GM21390 (cell line): ENCODE results near the gene SDF4.
"Not testable (repeated sequence)": the region's sequence is repeated elsewhere in the genome, so short reads cannot be mapped to it uniquely, and the experiment has no call there.

Source experiments
- ATAC-seq: cut with Tn5 transposase; IDR thresholded peaks from one replicate; pipeline ENCODE4 v1.9.1; 2021; ENCODE audit not compliant: unreplicated experiment

The SDF4 gene

DNA sequence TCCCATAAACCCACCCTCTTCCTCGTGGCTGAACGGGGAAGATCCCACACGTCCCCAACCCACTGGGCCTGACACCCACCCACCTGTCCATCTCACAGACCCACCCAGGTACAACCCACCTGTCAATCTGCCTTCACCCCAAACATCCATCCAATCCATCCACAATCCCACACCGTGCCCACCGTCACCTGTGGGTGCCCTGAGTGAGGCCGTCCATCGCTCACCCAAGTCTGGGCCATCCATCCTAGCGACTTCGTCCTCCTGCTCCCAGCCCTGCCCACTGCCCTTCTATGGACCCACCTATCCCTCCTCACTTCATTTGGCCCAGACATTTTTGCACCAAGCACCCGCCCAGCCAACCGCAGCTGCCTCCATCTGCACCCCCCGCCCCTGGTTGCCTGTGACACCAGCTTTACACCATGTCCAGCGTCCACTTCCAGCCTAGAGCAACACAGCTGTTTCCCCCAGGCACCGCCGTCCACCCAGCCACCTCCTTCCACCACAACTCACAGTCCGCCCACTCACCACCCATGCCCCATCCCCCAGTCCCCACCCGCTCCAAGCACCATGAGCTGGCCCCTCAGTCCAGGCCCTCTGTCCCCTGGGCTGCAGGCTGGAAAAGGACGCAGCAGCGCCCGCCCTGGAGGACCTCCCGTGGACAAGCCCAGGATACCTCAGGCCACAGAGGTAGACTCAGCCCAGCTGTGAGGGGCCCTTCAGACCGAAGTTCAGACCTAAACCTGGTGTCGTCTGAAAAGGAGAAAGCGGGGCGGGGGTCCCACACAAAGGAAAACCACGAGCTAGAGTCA is 50.5 kb downstream of the SDF4 start:
- ATAC-seq, result no peak

DNA sequence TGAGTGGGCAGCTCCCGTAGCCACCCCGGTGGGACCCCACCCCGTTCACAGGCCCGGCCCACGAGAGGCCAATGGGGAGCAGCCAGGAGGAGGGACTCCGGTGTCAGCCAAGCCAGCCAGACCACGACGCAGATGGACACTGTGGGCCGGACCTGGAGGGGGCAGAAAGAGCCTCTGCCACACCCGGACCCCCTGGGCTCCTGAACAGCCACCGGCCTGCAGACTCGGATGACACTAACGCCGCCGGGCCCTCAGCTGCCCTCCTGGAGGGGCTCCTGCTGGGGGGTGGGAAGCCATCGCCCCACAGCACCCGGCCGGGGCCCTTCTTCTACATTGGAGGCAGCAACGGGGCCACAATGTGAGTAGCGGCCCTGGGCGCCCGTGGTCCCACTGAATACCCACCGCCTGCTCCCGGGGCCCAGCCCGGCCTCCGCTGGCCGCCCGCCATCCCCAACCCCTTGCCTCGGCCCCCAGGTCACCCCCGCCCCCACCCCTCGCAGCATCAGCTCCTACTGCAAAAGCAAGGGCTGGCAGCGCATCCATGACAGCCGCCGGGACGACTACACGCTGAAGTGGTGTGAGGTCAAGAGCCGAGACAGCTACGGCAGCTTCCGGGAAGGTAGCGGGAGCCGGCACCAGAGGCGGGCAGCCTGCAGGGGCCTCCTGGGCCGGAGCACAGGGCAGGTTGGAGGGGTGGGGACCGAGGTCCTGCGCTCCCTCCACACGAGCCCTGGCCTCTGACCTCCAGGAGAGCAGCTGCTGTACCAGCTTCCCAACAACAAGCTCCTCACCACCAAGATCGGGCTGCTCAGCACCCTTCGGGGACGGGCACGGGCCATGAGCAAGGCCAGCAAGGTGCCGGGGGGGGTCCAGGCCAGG is 51.6 kb downstream of the SDF4 start:
- ATAC-seq, result no peak

DNA sequence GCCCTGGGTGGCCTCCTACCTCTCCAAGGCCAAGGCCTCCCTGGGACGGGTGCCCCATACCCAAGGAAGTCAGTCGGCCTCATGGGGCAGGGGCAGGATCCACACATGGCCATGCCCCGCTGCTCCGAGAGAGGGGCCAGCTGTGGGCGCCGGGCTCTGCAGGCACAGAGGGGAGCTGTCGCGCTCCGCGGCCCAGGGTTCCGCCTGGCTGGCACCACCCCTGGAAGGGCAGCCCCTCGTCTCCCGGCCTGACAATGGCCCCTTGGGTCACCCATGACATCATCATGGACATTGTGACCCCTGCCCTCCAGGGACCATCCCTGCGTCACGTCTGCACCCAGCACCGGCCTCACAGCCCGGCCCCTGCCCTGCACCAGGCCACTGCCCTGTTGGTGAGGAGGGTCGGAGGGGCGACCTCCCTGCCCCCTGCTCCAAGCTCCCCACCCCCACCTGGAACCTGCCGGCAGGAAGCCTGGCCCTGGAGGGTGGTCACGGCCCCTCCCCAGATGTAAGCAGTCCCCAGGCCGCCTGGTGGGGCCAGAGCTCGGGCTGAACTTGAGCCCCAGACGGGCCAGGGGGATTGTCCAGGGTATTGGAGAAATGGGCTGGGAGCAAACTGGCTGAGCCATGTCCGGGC is 52.3 kb downstream of the SDF4 start:
- no peak for ATAC-seq

DNA sequence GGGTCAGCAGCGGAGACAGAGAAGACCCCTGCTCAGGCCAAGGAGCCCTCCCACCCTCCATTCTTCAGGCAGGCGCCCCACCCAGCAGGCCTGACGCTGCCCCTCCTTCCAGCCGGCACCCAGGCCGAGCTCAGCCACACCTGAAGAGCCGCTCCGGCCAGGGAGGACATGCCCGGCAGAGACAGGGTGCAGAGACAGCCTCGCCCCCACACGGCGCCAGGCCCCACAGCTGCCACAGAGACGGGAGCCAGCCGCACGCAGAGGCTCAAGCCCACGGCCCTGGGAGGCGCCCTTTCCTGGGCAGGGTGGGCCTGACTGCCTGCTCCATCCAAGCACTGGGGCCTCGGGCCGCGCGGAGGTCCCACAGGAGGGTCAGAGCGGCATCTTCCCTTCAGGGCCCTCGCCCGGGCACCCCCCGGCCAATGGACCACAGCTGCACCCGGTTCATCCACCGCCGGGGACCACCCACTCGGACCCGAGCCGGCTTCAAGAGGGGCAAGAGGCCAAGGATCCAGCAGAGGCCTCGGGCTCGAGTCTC is 52.9 kb downstream of the SDF4 start:
- no peak for ATAC-seq

DNA sequence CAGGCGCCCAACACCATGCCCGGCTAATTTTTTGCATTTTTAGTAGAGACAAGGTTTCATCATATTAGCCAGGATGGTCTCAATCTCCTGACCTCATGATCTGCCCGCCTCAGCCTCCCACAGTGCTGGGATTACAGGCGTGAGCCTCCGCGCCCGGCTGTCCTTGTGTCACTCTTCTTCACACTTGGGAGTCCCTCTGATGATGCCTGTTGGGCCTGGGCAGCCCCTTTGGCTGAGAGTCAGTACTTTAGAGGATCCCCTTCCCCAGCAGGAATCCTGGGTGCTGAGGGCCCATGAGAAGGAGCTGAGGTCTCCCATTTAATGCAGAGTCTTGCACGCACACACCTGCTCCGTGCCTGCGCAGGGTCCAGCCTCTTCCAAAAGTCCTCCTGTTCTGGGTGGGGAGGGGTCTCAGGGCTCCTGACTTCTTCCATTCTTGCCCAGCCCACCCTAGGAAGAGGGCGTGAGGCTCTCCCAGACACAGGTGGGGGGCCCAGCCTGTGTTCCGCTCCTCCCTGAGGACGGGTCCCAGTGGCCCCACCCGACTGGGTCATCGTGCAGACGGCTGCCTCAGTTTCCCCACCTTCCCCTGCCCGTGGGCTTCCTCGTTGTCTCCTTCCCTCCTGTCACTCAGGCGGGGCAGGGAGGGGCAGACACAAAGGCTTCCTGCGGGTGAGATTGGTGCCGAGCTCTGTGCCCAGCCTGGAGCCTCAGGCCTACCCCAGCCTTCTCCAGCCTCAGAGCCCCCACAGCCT is 54.2 kb downstream of the SDF4 start:
- no peak for ATAC-seq

DNA sequence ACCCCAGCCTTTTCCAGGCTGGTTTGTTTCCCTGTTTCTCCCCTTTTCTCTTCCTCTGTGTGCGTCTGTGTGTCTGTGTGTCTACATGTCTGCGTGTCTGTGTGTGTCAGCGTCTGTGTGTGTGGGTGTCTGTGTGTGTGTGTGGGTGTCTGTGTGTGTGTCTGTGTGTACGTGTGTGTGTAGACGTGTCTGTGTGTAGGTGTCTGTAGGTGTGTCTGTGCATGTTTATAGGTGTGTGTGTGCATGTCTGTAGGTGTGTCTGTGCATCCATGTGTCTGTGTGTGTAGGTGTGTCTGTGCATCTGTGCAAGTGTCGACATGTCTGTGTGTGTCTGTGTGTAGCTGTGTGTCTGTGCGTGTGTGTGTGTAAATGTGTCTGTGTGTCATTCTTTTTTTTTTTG is 54.9 kb downstream of the SDF4 start:
- no peak for ATAC-seq

DNA sequence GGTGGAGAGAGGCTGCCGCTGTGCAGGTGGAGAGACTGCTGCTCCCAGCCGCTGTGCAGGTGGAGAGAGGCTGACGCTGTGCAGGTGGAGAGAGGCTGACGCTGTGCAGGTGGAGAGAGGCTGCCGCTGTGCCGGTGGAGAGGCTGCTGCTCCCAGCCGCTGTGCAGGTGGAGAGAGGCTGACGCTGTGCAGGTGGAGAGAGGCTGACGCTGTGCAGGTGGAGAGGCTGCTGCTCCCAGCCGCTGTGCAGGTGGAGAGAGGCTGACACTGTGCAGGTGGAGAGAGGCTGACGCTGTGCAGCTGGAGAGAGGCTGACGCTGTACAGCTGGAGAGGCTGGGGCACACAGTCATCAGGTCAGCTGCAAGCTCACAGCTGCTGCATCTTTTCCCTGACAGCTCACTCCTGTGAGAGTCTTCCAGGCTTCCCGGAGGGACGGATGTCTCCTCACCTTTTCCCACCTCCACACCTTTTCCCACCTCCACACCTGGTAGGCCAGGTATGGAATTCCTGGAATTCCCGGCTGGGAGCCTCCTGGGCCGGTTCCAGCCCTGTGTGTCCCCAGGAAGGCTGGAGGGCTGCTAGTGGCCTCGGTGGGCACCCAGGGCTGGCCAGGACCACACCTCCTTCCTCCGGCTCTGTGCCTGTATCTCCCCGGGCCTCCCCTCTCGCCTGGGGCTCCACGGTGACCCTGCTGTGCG is 55.6 kb downstream of the SDF4 start:
- ATAC-seq, result not testable (repeated sequence)

DNA sequence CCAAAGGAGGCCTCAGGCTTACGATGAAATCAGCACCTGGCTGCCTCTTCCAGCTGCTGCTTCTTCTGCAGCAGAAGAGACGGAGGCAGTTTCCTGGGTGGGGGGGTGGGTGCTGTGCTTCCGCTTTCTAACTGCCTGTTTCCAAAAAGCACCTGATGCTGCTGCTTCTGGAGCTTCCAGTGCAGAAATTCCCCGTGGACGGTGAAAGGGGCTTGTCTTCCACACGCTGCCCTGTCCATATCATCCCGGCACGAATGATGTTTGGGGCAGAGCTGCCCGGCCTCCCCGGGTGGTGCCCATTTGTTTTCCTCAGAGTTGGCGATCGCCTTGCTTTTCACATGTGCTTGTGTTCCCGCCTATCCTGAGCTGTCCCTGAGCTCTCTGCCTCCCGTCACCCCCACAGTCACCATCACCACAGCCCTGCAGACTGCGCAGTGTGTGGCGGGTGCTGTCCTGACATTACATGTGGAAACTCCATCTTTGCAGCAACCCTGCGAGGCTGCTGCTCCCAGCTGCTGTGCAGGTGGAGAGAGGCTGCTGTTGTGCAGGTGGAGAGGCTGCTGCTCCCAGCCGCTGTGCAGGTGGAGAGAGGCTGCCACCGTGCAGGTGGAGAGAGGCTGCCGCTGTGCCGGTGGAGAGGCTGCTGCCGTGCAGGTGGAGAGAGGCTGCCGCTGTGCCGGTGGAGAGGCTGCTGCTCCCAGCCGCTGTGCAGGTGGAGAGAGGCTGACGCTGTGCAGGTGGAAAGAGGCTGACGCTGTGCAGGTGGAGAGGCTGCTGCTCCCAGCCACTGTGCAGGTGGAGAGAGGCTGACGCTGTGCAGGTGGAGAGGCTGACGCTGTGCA is 56.4 kb downstream of the SDF4 start:
- no peak for ATAC-seq

DNA sequence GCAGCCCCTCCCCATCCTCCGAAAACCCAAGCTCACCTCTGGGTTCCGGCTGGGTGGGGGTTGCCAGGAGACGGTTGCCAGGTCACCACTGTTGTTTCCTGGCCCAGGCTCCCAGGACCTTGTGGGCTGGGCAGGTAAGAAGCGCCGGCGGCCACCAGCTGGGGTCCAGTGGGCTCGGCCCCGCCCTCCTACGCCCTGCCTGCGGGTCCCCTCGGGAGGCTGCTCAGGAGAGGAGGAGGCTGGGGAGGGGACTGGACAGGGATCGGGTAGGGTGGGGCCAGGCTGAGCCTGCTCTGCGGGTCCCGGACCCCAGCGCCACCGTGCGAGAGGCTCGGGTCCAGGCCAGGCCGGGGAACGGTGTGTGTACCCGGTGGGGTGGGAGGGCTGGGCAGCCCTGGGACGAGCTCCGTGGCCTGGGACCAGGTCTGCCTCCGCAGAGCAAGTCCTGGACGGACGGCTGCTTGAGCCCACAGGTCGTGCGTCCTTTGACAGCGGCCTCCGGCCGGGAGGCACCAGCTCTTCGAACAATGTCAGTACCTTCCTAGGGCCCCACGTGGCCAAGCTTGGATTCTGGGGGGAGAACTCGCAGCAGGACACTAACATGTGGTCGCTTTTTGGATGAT is 57.9 kb downstream of the SDF4 start, which contains the start of gene TTLL10:
Gene TTLL10 (plus strand): TSS at position 88 of the 623 bp plus-strand sequence. CDS start 5,336 bp downstream, outside the sequence.
- ATAC-seq, result no peak

DNA sequence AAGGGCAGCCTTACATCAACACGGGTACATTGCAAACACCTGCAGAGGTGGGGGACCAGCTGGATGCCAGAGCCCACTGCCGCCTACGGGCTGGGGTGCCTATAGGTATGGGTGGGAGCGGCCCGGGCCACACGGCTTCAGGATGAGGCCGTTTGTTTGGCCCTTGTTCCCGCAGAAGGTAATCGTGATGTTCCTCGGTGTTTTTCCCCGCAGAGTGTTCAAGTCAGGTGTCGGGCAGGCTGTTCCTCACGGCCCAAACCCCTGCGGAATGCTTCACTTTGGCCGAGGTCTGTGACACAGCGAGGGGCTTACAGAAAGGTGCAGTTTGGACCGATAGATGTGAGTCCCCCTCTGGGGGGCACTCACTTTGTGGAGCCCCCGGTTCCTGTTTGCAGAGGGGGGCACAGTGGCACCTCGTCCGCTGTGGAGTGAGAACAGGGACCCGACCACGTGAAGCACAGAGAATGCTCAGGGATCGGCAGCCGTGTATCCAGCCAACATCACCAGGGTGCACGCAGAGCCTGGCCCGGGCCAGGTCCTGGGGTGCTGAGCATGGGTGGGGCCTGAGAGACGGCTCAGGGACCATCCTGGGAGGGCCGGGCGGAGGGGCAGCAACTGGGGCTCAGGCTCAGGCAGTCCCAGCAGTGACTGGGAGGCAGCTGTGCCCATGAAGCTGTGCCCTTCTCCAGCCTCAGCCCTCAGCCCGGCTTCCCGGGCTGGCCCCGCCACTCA is 58.6 kb downstream of the SDF4 start:
- ATAC-seq, result no peak

DNA sequence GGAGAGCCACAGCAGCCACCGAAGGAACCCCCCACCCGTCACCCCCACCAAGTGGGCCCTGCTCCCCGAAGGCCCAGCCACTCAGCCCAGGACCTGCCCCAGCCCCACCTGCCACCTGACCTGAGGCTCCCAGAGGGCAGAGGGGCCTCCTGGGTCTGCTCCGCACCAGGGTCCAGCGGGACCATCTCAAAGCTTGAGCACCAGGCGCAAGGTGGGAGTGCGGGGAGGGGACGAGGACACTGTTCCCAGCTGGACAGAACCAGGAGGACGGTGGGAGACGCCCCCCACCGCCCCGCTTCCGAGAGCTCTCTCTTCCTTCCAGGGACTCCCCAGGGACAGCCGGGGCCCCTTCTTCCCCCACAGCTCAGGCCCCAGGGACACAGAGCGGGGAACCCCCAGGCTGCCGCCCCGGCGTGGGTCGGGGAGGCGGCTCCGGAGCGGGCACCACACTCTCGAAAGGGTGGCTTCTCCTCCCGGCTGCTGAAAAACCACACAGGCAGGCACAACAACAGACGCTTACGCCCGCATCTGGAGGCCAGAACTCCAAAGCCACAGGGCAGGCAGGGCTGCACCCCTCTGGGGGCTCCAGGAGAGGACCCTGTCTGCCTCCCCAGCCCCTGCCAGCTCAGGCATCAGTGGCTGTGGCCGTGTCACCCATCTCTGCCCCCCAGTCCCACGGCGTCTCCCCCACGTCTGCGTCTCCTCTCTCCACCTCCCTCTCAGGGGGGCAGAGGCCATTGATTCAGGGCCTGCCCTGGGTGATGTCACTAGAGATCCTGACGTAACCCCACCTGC is 60.1 kb downstream of the SDF4 start:
- ATAC-seq, result no peak

DNA sequence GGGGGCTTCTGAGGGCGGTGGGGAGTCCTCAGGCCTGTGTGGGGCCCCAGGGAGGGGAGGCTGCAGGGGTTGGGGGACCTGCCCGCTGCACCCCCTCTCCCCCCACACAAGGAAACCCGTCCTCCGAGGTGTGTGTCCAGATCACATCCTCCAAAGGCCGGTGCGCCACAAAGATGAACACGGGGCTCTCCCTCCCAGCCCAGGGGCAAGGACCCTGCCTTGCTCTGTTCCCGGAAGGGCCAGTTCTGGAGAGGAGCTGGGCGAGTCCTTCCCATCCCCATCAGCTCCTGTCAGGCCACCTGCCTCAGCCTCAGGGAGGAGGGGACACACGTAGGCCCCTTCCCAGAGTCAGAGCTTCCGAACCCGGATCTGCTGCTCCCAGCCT is 60.6 kb downstream of the SDF4 start:
- no peak for ATAC-seq

DNA sequence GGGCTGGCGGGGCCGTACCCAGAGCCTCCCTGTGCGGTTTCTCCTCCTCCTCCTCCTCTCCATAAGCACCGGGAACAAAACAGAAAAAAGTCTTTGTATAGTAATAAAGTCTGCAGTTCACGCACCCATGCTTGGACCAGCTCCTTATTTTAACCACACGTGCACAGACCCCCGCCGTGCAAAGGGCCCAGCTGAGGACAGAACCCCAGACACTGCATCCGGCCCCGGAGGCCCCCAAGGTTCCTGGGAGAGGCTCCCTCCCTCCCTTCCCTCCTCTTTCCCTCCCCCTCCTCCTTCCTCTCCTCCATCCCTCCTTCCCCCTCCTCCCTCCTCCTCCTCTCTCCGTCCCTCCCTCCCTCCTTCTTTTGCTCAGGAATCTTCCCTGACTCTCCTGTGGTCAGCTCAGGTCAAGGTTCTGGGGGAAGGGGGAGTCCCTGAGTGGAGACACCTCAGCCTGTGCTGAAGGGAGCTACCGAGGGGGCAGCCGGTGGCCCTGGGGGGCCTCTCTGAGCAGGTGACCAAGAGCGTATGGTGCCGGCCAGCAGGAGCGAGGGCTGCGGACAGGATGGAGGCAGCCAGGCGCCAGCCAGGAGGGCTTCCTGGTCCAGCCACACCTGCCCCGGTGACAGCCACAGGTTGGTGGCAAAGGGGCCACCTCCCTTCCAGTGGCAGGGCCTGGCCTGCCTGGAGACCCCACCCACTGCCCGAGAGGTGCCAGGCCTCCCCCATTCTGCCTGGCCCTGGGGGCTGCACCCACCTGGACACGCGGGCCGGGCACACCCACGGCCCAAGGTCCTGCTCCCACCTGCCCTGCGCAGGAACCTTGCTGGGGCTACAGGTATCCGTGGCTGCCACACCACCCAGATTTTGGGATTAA is 61.3 kb downstream of the SDF4 start:
- no peak for ATAC-seq

DNA sequence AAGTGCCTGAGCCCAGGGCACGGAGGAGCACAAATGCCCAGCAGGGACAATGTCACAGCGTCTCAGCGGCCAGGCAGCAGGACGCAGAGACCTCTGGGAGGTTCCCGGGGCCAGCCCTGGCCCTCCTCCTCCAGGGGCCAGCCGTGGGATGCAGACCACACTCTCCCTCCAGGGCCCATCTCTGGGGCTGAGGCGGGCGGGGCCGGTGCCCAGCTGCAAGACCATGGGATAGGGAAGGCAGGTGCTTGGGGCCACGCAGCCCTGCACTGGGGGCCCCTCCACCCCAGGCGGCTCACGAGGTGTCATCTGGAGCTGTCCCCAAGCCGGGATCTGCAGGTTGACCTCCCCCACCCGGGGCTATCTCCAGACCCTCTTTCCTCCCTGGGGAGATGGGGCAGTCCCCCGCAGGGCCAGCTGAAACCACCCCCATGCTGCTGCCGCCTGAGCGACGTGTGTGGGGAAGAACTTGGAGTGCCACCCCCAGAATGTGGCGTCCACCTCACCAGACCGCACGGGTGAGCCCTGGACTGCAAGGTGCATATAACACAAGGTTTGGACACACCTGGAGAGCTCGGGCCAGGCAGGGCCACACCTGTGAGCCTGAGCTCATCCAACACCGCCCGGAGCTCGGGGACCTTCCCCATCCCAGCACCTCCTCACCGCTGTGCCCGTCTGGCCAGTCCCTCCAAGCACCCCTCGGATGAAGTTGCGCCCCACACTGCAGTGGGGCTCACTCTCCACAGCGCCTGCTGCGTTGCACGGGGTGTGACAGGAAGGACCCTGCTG is 62.2 kb downstream of the SDF4 start:
- ATAC-seq, result no peak
